ENCODE measurements around the gene MAMSTR. TPM values are rescaled to one million over a fixed set of nuclear protein-coding genes. Genes with fewer than 3 reads are reported as not detected.

The MAMSTR gene
- total RNA-seq, 1 experiment from 2014 or later, result 1.6 TPM

DNA sequence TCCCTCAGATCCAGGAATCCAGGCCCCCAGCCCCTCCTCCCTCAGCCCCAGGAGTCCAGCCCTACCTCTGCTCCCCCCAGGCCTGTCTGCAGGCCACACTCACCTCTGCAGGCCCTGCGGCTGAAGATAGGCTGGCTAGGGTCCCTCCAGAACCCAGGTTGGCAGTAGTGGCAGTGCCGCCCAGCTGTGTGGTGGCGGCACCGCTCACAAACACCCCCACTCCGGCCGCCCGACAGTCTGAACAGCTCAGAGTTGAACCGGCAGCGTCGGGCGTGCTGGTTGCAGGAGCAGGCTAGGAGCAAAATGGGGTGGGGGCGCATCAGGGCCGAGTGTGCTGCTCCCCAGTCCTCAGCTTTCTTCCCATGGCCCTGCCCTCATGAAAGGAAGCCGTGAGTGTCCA lies 55.0 kb downstream of the MAMSTR start:
- Histone ChIP-seq H3K23me2 (ENCODE audit: insufficient read length, low read depth, low read length, poor library complexity, severe bottlenecking) (no peaks in the 10 kb centered on the region), H3K27ac (ENCODE audit: insufficient read length, low read depth, low read length) (no peak overlapping the region), H2BK12ac (ENCODE audit: insufficient read length, low read depth, low read length) (no peak overlapping the region), H4K20me1 (ENCODE audit: control insufficient read depth, insufficient read depth, insufficient read length) (peaks cover 2% of the 10 kb centered on the region), H3K4me1 (ENCODE audit: insufficient read depth, low read length) (no peaks in the 10 kb centered on the region), H3K9me3 (ENCODE audit: control insufficient read depth, low read depth, low read length) (no peaks in the 10 kb centered on the region), H3K9ac (ENCODE audit: extremely low read depth, insufficient read length, low read length) (no peak overlapping the region), H2BK5ac (ENCODE audit: insufficient read length, low read length) (no peak overlapping the region), H2BK15ac (ENCODE audit: low read depth, low read length) (no peak overlapping the region), H2AFZ (ENCODE audit: low read length) (no peak overlapping the region), H3T11ph (ENCODE audit: low read length) (no peak overlapping the region), H3K14ac (ENCODE audit: insufficient read depth, low read length) (no peak overlapping the region), H3K23ac (ENCODE audit: insufficient read length, low read depth, low read length) (no peak overlapping the region), H4K8ac (replicated peaks; ENCODE audit: insufficient read length, low read depth, low read length) (no peak overlapping the region), H3K18ac (ENCODE audit: insufficient read length, low read depth, low read length) (no peak overlapping the region), H4K91ac (ENCODE audit: insufficient read length, low read depth, low read length) (no peak overlapping the region), H3K79me1 (ENCODE audit: insufficient read depth, low read depth, low read length, poor library complexity, severe bottlenecking) (no peaks in the 10 kb centered on the region), H3K27me3 (ENCODE audit: insufficient read depth, low read length) (no peaks in the 10 kb centered on the region), H2BK120ac (ENCODE audit: low read depth, low read length, poor library complexity, severe bottlenecking) (no peak overlapping the region), H3K4me2 (ENCODE audit: insufficient read depth, insufficient read length, low read length) (no peak overlapping the region), H3K79me2 (ENCODE audit: insufficient read depth, low read length) (no peaks in the 10 kb centered on the region), H3K4ac (ENCODE audit: low read depth, low read length) (no peak overlapping the region), H3K56ac (ENCODE audit: insufficient read length, low read depth, low read length) (no peak overlapping the region), H2AK5ac (ENCODE audit: insufficient read length, low read length) (no peak overlapping the region), H4K5ac (ENCODE audit: insufficient read length, low read depth, low read length) (no peak overlapping the region), H2BK20ac (ENCODE audit: low read depth, low read length, poor library complexity, severe bottlenecking) (no peak overlapping the region)
- no peak overlapping the region for H3K27ac Mint-ChIP-seq
- H3K4me1 Mint-ChIP-seq, result 0 out of 4 replicates have a peak, but pooled peaks cover 0 to 6% of the 10 kb centered on the region in 2 experiments
- no peak for DNase-seq
- peaks cover 7 to 12% of the 10 kb centered on the region in 2 experiments; a peak in 4 of 5 replicates for H3K9me3 Mint-ChIP-seq
- TF ChIP-seq, protein P1, sequence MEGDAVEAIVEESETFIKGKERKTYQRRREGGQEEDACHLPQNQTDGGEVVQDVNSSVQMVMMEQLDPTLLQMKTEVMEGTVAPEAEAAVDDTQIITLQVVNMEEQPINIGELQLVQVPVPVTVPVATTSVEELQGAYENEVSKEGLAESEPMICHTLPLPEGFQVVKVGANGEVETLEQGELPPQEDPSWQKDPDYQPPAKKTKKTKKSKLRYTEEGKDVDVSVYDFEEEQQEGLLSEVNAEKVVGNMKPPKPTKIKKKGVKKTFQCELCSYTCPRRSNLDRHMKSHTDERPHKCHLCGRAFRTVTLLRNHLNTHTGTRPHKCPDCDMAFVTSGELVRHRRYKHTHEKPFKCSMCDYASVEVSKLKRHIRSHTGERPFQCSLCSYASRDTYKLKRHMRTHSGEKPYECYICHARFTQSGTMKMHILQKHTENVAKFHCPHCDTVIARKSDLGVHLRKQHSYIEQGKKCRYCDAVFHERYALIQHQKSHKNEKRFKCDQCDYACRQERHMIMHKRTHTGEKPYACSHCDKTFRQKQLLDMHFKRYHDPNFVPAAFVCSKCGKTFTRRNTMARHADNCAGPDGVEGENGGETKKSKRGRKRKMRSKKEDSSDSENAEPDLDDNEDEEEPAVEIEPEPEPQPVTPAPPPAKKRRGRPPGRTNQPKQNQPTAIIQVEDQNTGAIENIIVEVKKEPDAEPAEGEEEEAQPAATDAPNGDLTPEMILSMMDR (conservative IDR thresholded peaks at IDR 0.05), result no peak
- H3K27me3 Mint-ChIP-seq (ENCODE audit: low read depth), result peaks cover 12% of the 10 kb centered on the region
- H3K4me3 Mint-ChIP-seq, result no peak overlapping the region
- WGBS (ENCODE audit: extremely low coverage, insufficient read length, low lambda C conversion rate), result no CpG with 5 or more reads among the region's 14 CpGs
- peaks cover 0 to 7% (median 7%) of the 10 kb centered on the region in 3 experiments; a peak in 4 of 7 replicates for H3K36me3 Mint-ChIP-seq (ENCODE audit: insufficient read depth in 1 of 3, low read depth in 3 of 3)

Data from H9 (cell line).